WTC11 (cell line): ENCODE data around the gene PCID2. TPM values are rescaled to one million over a fixed set of nuclear protein-coding genes. Genes with fewer than 3 reads are reported as not detected.

Experiments used
- ATAC-seq: fragments of 200-7000 bp; cut with Tn5 transposase; 2 replicates; pipeline ENCODE4 v1.10.0; 2021; ENCODE audit warnings: mild to moderate bottlenecking, moderate library complexity
- CTCF ChIA-PET: fragments of 300-600 bp; sonication (Branson Sonifier 250); formaldehyde crosslinking; loops from one replicate; lab custom pipeline; 2021; ENCODE audit warnings: antibody characterized with exemption; lab: Charles Lee
- POLR2A ChIA-PET: fragments of 350-600 bp; sonication (Branson Sonifier 250); formaldehyde crosslinking; loops from one replicate; lab custom pipeline; 2021; ENCODE audit warnings: antibody characterized with exemption; lab: Charles Lee
- DNase-seq: peaks from one replicate; pipeline ENCODE4 v3.0.0; 2021; ENCODE audit warnings: low spot score
- H3K27ac Mint-ChIP-seq: 2 replicates; pipeline ENCODE4 v1.8.0; 2021; ENCODE audit warnings: mixed read lengths
- H3K27me3 Mint-ChIP-seq: 2 replicates; pipeline ENCODE4 v1.8.0; 2021; ENCODE audit warnings: low read depth, mild to moderate bottlenecking, moderate library complexity, mixed read lengths
- H3K36me3 Mint-ChIP-seq: 2 replicates; pipeline ENCODE4 v1.8.0; 2021; ENCODE audit warnings: mixed read lengths
- H3K4me1 Mint-ChIP-seq: 2 replicates; pipeline ENCODE4 v1.8.0; 2022; ENCODE audit warnings: mixed read lengths
- H3K4me3 Mint-ChIP-seq: 2 replicates; pipeline ENCODE4 v1.8.0; 2021; ENCODE audit warnings: mild to moderate bottlenecking, moderate library complexity, mixed read lengths
- H3K9me3 Mint-ChIP-seq: 2 replicates; pipeline ENCODE4 v1.8.0; 2021; ENCODE audit warnings: mixed read lengths
- GRHL2 ChIP-seq: fragments of 250-450 bp; sonication (Bioruptor Pico); IDR thresholded peaks from 2 replicates; pipeline ENCODE4 v1.8.0; 2022; ENCODE audit warnings: mild to moderate bottlenecking, moderate library complexity; ENCODE audit not compliant: insufficient replicate concordance, severe bottlenecking
- IRF2 ChIP-seq: sonication (generic); formaldehyde crosslinking; IDR thresholded peaks from 2 replicates; pipeline ENCODE4 v1.8.0; 2022; ENCODE audit warnings: low read depth, missing genetic modification reagents, borderline replicate concordance
- NFE2L1 ChIP-seq: sonication (generic); formaldehyde crosslinking; IDR thresholded peaks from 2 replicates; pipeline ENCODE4 v1.8.1; 2023; ENCODE audit warnings: missing genetic modification reagents
- NR1H2 ChIP-seq: sonication (generic); formaldehyde crosslinking; IDR thresholded peaks from 2 replicates; pipeline ENCODE4 v1.9.0; 2021; ENCODE audit warnings: mild to moderate bottlenecking, moderate library complexity, missing genetic modification reagents
- OVOL2 ChIP-seq: fragments of 250-450 bp; sonication (Bioruptor Pico); IDR thresholded peaks from 2 replicates; pipeline ENCODE4 v1.9.0; 2021; ENCODE audit warnings: mild to moderate bottlenecking, borderline replicate concordance
- ZNF263 ChIP-seq: sonication (generic); formaldehyde crosslinking; IDR thresholded peaks from 2 replicates; pipeline ENCODE4 v1.8.1; 2022; ENCODE audit warnings: low read depth, mild to moderate bottlenecking, moderate library complexity, missing genetic modification reagents
- ZNF396 ChIP-seq: fragments of 250-450 bp; sonication (Bioruptor Pico); IDR thresholded peaks from 2 replicates; pipeline ENCODE4 v1.8.0; 2021; ENCODE audit warnings: mild to moderate bottlenecking, moderate library complexity, borderline replicate concordance
- ZNF423 ChIP-seq: fragments of 250-450 bp; sonication (Bioruptor Pico); IDR thresholded peaks from 2 replicates; pipeline ENCODE4 v2.1.2; 2022; ENCODE audit warnings: mild to moderate bottlenecking, moderate library complexity
- total RNA-seq: library from RNA; stranded (reverse); gene quantifications from 3 replicates; pipeline ENCODE4 v1.2.3, GENCODE V29; 2021
- TF ChIP-seq, protein P1 (sequence below): sonication (generic); formaldehyde crosslinking; IDR thresholded peaks from 2 replicates; pipeline ENCODE4 v1.8.1; 2023; ENCODE audit warnings: mild to moderate bottlenecking, moderate library complexity, missing genetic modification reagents
- TF ChIP-seq, protein P2 (sequence below): sonication (generic); formaldehyde crosslinking; IDR thresholded peaks from 2 replicates; pipeline ENCODE4 v1.8.0; 2022; ENCODE audit warnings: mild to moderate bottlenecking, missing genetic modification reagents
- TF ChIP-seq, protein P3 (sequence below): sonication (generic); formaldehyde crosslinking; IDR thresholded peaks from 2 replicates; pipeline ENCODE4 v1.8.1; 2023; ENCODE audit warnings: mild to moderate bottlenecking, missing genetic modification reagents, moderate library complexity
- TF ChIP-seq, protein P4 (sequence below): fragments of 250-450 bp; sonication (Bioruptor Pico); IDR thresholded peaks from 2 replicates; pipeline ENCODE4 v1.9.0; 2021; ENCODE audit warnings: mild to moderate bottlenecking
- TF ChIP-seq, protein P5 (sequence below): sonication (generic); formaldehyde crosslinking; IDR thresholded peaks from 2 replicates; pipeline ENCODE4 v1.8.1; 2022; ENCODE audit warnings: low read depth, mild to moderate bottlenecking, moderate library complexity, missing genetic modification reagents, borderline replicate concordance
- TF ChIP-seq, protein P6 (sequence below): fragments of 250-450 bp; sonication (Bioruptor Pico); IDR thresholded peaks from 2 replicates; pipeline ENCODE4 v1.8.0; 2021; ENCODE audit warnings: mild to moderate bottlenecking

Gene PCID2
- total RNA-seq, 1 experiment from 2014 or later: 69.4 TPM

DNA sequence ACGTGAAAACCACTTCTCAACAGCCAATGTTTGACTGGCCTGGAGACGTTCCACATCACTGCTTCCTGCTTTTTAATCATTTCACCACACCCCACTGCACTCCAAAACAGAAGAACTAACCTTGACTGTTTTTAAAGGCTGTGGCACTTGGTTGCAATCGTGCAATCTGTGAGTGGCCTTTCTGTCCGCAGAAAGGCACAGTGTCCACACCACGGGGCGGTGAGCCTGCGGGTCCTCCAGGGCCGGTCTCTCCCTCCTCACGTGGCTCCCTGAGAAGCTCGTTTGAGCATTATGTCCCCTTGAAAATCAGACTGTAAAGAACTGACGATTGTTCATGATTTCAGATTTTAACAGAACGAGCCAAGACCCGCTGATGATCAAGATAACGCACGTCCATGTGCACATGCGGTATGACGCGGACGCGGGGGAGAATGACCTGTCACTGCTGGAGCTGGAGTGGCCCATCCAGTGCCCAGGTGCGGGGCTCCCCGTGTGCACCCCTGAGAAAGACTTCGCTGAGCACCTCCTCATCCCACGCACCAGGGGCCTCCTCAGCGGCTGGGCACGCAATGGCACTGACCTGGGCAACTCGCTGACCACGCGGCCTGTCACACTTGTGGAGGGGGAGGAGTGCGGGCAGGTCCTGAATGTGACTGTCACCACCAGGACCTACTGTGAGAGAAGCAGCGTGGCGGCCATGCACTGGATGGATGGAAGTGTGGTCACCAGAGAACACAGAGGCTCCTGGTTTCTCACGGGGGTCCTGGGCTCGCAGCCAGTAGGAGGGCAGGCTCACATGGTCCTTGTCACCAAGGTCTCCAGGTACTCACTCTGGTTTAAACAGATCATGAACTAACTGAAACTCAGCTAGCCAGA, 37.0 kb downstream of the PCID2 start (continued):
- TF ChIP-seq, protein P1, sequence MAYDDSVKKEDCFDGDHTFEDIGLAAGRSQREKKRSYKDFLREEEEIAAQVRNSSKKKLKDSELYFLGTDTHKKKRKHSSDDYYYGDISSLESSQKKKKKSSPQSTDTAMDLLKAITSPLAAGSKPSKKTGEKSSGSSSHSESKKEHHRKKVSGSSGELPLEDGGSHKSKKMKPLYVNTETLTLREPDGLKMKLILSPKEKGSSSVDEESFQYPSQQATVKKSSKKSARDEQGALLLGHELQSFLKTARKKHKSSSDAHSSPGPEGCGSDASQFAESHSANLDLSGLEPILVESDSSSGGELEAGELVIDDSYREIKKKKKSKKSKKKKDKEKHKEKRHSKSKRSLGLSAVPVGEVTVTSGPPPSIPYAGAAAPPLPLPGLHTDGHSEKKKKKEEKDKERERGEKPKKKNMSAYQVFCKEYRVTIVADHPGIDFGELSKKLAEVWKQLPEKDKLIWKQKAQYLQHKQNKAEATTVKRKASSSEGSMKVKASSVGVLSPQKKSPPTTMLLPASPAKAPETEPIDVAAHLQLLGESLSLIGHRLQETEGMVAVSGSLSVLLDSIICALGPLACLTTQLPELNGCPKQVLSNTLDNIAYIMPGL (CRISPR knock-in tag): no peak
- no peak for TF ChIP-seq ZNF263 (CRISPR knock-in tag)
- TF ChIP-seq, protein P2, sequence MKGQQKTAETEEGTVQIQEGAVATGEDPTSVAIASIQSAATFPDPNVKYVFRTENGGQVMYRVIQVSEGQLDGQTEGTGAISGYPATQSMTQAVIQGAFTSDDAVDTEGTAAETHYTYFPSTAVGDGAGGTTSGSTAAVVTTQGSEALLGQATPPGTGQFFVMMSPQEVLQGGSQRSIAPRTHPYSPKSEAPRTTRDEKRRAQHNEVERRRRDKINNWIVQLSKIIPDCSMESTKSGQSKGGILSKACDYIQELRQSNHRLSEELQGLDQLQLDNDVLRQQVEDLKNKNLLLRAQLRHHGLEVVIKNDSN: no peak
- TF ChIP-seq ZNF396: no peak
- TF ChIP-seq, protein P3, sequence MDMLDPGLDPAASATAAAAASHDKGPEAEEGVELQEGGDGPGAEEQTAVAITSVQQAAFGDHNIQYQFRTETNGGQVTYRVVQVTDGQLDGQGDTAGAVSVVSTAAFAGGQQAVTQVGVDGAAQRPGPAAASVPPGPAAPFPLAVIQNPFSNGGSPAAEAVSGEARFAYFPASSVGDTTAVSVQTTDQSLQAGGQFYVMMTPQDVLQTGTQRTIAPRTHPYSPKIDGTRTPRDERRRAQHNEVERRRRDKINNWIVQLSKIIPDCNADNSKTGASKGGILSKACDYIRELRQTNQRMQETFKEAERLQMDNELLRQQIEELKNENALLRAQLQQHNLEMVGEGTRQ: no peak
- TF ChIP-seq GRHL2 (CRISPR knock-in tag): no peak
- no peak for TF ChIP-seq NR1H2 (CRISPR knock-in tag)
- TF ChIP-seq NFE2L1 (CRISPR knock-in tag): no peak
- TF ChIP-seq ZNF423 (CRISPR knock-in tag): no peak
- TF ChIP-seq, protein P4, sequence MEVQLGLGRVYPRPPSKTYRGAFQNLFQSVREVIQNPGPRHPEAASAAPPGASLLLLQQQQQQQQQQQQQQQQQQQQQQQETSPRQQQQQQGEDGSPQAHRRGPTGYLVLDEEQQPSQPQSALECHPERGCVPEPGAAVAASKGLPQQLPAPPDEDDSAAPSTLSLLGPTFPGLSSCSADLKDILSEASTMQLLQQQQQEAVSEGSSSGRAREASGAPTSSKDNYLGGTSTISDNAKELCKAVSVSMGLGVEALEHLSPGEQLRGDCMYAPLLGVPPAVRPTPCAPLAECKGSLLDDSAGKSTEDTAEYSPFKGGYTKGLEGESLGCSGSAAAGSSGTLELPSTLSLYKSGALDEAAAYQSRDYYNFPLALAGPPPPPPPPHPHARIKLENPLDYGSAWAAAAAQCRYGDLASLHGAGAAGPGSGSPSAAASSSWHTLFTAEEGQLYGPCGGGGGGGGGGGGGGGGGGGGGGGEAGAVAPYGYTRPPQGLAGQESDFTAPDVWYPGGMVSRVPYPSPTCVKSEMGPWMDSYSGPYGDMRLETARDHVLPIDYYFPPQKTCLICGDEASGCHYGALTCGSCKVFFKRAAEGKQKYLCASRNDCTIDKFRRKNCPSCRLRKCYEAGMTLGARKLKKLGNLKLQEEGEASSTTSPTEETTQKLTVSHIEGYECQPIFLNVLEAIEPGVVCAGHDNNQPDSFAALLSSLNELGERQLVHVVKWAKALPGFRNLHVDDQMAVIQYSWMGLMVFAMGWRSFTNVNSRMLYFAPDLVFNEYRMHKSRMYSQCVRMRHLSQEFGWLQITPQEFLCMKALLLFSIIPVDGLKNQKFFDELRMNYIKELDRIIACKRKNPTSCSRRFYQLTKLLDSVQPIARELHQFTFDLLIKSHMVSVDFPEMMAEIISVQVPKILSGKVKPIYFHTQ: no peak
- TF ChIP-seq, protein P5, sequence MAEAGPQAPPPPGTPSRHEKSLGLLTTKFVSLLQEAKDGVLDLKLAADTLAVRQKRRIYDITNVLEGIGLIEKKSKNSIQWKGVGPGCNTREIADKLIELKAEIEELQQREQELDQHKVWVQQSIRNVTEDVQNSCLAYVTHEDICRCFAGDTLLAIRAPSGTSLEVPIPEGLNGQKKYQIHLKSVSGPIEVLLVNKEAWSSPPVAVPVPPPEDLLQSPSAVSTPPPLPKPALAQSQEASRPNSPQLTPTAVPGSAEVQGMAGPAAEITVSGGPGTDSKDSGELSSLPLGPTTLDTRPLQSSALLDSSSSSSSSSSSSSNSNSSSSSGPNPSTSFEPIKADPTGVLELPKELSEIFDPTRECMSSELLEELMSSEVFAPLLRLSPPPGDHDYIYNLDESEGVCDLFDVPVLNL (CRISPR knock-in tag): no peak

DNA sequence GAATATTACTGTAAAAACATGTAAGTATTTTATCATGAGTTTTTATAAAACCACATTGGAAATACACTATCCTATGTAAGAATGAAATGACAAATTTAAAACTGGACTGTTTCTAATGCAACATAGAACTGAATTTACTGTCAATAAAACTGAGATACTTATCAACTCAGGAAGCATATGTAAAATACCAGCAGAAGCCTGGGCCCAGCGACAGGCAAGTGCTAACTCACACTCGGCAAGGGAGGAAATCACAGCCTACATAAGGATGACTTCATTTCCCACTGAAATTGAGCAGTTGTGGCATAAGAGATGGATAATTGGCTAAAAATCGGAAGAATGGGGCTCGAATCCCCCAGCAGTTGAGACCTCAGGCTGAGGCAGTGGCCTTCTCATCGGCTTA, 38.0 kb downstream of the PCID2 start:
- ChIA-PET POLR2A (no interaction called here), CTCF (interaction anchor here (1.2 kb wide), 1 partner anchor 85 kb away, joined by 3 read pairs; no protein-coding TSS in a partner anchor)
- H3K9me3 Mint-ChIP-seq: no peaks in the 10 kb centered on the region
- peaks cover 29% of the 10 kb centered on the region for H3K36me3 Mint-ChIP-seq
- DNase-seq (no peak), ATAC-seq (no peak)
- H3K27ac Mint-ChIP-seq: peak overlapping the region; percentile 91; the same call in 1 of the 2 replicates
- peaks cover 16% of the 10 kb centered on the region for H3K4me1 Mint-ChIP-seq
- no peak for TF ChIP-seq IRF2 (CRISPR knock-in tag)
- TF ChIP-seq OVOL2 (CRISPR knock-in tag): no peak
- TF ChIP-seq NR1H2 (CRISPR knock-in tag): no peak
- TF ChIP-seq, protein P6, sequence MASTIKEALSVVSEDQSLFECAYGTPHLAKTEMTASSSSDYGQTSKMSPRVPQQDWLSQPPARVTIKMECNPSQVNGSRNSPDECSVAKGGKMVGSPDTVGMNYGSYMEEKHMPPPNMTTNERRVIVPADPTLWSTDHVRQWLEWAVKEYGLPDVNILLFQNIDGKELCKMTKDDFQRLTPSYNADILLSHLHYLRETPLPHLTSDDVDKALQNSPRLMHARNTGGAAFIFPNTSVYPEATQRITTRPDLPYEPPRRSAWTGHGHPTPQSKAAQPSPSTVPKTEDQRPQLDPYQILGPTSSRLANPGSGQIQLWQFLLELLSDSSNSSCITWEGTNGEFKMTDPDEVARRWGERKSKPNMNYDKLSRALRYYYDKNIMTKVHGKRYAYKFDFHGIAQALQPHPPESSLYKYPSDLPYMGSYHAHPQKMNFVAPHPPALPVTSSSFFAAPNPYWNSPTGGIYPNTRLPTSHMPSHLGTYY (CRISPR knock-in tag): no peak
- no peaks in the 10 kb centered on the region for H3K27me3 Mint-ChIP-seq
- no peak overlapping the region for H3K4me3 Mint-ChIP-seq
